HL-60 (cell line): ENCODE measurements around the gene EGFL7.

Source experiments
- DNase-seq, 2 experiments: peaks; one replicate each; pipeline ENCODE4 v3.0.0-alpha.2; 2010 to 2020; ENCODE audit warnings: low read depth in 1 of 2, low spot score in 1 of 2
- H3K27ac ChIP-seq: fragments of 250-450 bp; sonication (Bioruptor Pico); replicated peaks from 2 replicates; pipeline ENCODE4 v1.5.1; 2020; ENCODE audit warnings: mild to moderate bottlenecking, moderate library complexity
- H3K27me3 ChIP-seq: fragments of 250-450 bp; sonication (Bioruptor Pico); 2 replicates; pipeline ENCODE4 v1.5.1; 2021; ENCODE audit warnings: mild to moderate bottlenecking, moderate library complexity; ENCODE audit not compliant: insufficient read depth, poor library complexity, severe bottlenecking
- H3K4me3 ChIP-seq: replicated peaks from 2 replicates; pipeline ENCODE4 v1.5.1; 2011; ENCODE audit warnings: mild to moderate bottlenecking, control low read depth, low read length; ENCODE audit not compliant: insufficient read depth
- GABPA ChIP-seq: IDR thresholded peaks from 2 replicates; pipeline ENCODE4 v1.6.1; 2012; ENCODE audit warnings: low read depth
- POLR2AphosphoS5 ChIP-seq: IDR thresholded peaks from 2 replicates; pipeline ENCODE4 v1.6.1; 2012; ENCODE audit warnings: low read depth
- SPI1 ChIP-seq: IDR thresholded peaks from 2 replicates; pipeline ENCODE4 v1.6.1; 2012; ENCODE audit warnings: low read depth, mild to moderate bottlenecking, borderline replicate concordance
- TF ChIP-seq, protein P1 (sequence below): IDR thresholded peaks from one replicate; pipeline ENCODE4 v1.5.1; 2011; ENCODE audit warnings: low read length, control low read depth, inconsistent platforms; ENCODE audit not compliant: insufficient read depth
- TF ChIP-seq, protein P2 (sequence below): IDR thresholded peaks from 2 replicates; pipeline ENCODE4 v1.6.1; 2012; ENCODE audit warnings: low read depth; ENCODE audit not compliant: insufficient replicate concordance

EGFL7 gene

DNA sequence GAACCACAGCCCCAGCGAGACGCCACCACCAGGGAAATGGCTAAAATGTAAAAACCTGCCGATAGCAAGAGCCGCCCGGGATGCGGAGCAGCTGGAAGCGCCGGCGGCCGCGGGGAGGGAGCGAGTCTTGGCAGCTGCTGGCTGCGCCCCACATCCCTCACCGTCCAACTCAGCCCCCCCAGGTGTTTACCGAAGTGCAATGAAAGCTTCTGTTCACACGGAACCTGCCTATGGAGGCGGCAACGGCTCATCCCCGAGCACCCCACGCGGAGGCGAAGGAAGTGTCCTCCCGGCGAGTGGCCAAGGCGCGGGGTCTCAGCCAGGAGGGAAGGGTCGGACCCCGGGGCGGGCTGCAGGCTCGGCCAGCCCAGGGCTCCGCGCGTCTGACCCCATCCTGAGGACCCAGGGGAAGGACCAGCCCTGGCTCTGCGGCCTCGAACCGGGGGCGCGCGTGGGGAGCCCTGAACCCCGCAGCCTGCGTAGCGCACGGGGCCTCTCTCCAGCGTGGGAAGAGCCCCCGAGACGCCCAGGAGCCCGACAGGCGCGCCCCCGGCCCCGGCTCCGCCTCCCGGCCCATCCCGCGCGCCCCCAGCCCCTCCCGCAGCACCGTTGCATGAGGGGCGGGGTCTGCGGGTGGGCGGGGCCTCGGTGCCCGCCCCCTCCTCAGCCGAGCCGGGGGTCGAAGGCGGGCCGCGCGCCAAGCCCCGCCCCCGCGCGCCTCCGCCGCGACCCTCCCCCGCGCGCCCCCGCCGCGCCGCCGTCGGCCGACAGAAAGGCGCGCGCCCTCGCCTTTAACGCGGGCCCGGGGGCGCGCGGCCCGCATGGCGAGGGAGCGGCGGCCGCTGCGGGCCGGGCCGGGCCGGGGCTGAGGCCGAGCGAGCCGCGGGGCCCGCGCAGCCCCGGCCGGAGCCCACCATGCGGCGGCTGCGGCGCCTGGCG is 49.3 kb downstream of the EGFL7 start, which contains the start of gene DIPK1B:
Gene DIPK1B, plus strand, starts transcription at position 822 of the 939 bp plus-strand sequence. Its CDS starts 94 bp downstream, at position 916.
- no peak for DNase-seq
- H3K27me3 ChIP-seq, result no peaks in the 10 kb centered on the region
- H3K27ac ChIP-seq, result no peak within 1 kb of the TSS
- no peak for TF ChIP-seq POLR2AphosphoS5
- no peak for TF ChIP-seq SPI1
- no peak for TF ChIP-seq GABPA
- TF ChIP-seq, protein P1, sequence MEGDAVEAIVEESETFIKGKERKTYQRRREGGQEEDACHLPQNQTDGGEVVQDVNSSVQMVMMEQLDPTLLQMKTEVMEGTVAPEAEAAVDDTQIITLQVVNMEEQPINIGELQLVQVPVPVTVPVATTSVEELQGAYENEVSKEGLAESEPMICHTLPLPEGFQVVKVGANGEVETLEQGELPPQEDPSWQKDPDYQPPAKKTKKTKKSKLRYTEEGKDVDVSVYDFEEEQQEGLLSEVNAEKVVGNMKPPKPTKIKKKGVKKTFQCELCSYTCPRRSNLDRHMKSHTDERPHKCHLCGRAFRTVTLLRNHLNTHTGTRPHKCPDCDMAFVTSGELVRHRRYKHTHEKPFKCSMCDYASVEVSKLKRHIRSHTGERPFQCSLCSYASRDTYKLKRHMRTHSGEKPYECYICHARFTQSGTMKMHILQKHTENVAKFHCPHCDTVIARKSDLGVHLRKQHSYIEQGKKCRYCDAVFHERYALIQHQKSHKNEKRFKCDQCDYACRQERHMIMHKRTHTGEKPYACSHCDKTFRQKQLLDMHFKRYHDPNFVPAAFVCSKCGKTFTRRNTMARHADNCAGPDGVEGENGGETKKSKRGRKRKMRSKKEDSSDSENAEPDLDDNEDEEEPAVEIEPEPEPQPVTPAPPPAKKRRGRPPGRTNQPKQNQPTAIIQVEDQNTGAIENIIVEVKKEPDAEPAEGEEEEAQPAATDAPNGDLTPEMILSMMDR, result no peak
- TF ChIP-seq, protein P2, sequence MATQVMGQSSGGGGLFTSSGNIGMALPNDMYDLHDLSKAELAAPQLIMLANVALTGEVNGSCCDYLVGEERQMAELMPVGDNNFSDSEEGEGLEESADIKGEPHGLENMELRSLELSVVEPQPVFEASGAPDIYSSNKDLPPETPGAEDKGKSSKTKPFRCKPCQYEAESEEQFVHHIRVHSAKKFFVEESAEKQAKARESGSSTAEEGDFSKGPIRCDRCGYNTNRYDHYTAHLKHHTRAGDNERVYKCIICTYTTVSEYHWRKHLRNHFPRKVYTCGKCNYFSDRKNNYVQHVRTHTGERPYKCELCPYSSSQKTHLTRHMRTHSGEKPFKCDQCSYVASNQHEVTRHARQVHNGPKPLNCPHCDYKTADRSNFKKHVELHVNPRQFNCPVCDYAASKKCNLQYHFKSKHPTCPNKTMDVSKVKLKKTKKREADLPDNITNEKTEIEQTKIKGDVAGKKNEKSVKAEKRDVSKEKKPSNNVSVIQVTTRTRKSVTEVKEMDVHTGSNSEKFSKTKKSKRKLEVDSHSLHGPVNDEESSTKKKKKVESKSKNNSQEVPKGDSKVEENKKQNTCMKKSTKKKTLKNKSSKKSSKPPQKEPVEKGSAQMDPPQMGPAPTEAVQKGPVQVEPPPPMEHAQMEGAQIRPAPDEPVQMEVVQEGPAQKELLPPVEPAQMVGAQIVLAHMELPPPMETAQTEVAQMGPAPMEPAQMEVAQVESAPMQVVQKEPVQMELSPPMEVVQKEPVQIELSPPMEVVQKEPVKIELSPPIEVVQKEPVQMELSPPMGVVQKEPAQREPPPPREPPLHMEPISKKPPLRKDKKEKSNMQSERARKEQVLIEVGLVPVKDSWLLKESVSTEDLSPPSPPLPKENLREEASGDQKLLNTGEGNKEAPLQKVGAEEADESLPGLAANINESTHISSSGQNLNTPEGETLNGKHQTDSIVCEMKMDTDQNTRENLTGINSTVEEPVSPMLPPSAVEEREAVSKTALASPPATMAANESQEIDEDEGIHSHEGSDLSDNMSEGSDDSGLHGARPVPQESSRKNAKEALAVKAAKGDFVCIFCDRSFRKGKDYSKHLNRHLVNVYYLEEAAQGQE, result no peak
- H3K4me3 ChIP-seq, result peak within 1 kb of the TSS; percentile 49

DNA sequence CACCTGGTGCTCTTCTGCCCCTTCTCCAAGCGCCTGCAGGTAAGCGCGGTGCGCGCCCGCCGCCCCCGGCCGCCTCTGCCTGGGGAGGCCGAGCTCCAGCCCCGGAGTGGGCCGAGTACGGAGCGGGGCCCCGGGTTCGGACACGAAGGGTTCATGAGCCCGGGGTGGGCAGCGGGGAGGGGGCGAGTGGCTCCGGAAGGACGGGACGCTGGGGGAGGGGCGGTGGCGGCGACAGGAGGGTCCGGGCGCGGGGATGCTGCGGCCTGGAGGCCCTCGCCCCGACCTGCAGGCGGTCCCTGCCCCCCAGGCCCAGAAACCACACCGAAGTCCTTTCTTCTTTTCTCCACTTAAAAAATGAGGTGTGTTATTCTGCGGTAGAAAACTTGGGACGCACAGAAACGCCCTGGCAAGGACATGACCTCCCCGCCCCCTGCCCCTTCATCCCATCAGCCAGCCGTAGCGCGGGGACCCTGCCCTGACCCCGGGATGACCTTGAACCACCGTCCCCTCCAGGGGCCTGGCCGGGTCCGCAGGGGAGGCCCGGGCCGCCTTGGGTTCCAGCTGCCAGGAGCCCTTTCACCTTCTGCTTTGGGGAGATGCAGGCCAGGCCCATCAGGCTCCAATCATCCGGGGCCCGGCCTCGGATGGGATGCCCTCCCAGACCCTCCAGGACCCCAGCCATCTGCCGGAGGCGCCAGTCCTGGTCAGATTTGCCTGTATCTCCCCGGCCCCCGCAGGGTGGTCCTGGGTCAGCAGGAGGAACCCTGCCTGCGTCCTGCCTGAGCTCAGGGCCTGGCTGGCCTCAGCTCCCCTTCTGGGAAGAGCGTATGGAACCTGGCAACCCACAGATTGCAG is 50.2 kb downstream of the EGFL7 start:
- TF ChIP-seq SPI1 (no peak), GABPA (no peak), POLR2AphosphoS5 (no peak)
- TF ChIP-seq, protein P1, result no peak
- peak overlapping the region; percentile 49 for H3K4me3 ChIP-seq
- H3K27me3 ChIP-seq, result no peaks in the 10 kb centered on the region
- no peak for DNase-seq
- H3K27ac ChIP-seq, result no peak overlapping the region

DNA sequence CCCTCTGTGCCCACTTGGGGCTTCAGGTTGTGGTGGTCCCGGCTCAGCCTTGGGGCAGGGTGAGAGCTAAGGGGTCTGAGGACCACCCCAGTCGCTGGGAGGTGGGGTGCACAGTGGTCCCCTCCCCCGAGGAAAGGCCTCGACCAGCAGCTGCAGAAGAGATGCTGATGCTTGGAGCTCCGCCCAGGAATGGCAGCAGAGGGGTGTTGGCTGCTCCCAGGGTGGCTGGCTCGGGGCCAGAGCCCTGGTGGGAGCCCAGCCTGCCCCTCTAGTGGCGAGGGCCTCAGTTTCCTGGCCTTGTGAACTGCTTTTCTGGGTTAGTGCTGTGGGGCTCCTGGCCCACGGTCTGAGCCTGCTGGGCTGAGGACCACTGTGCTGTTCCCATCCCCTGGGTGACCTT is 50.8 kb downstream of the EGFL7 start:
- no peaks in the 10 kb centered on the region for H3K27me3 ChIP-seq
- no peak overlapping the region; the same call in 1 of the 2 replicates for H3K4me3 ChIP-seq
- TF ChIP-seq SPI1 (no peak), POLR2AphosphoS5 (no peak), GABPA (no peak)
- TF ChIP-seq, protein P2, result no peak
- TF ChIP-seq, protein P1, result no peak
- DNase-seq, result no peak
- no peak overlapping the region for H3K27ac ChIP-seq
